ENCODE measurements around the gene SPATA17.

DNA sequence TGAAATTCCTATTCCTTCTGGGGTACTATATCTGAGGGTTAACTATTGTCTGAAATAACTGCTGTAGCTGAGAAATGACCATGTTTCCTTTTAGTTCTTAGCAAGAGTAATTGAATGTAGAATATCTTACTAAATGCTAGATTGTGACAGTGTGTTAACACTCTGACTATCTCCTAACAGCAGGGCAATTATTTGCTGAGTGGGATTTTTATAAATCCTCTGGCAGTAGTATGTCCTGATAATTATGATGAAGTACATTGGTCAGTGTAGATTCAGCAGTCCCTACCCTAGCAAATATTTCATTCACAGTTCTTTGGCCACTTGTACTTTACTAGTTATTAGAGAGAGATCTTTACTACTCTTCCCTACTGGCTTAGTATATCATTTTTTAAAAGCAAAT lies 138.6 kb downstream of the SPATA17 start:
- TF ChIP-seq EP300 (IDR thresholded peaks at IDR 0.05): no peak
- no peak for TF ChIP-seq POLR2A (IDR thresholded peaks at IDR 0.05; ENCODE audit: low read depth)
- TF ChIP-seq, protein P1, sequence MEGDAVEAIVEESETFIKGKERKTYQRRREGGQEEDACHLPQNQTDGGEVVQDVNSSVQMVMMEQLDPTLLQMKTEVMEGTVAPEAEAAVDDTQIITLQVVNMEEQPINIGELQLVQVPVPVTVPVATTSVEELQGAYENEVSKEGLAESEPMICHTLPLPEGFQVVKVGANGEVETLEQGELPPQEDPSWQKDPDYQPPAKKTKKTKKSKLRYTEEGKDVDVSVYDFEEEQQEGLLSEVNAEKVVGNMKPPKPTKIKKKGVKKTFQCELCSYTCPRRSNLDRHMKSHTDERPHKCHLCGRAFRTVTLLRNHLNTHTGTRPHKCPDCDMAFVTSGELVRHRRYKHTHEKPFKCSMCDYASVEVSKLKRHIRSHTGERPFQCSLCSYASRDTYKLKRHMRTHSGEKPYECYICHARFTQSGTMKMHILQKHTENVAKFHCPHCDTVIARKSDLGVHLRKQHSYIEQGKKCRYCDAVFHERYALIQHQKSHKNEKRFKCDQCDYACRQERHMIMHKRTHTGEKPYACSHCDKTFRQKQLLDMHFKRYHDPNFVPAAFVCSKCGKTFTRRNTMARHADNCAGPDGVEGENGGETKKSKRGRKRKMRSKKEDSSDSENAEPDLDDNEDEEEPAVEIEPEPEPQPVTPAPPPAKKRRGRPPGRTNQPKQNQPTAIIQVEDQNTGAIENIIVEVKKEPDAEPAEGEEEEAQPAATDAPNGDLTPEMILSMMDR (IDR thresholded peaks at IDR 0.05): no peak
- TF ChIP-seq POLR2AphosphoS5 (IDR thresholded peaks at IDR 0.05): no peak
